ENCODE results near the gene MGARP. TPM values are rescaled to one million over a fixed set of nuclear protein-coding genes. Genes with fewer than 3 reads are reported as not detected.
A peak's percentile ranks its signal among the peaks of the same experiment; 100 is the strongest.
"Not testable (repeated sequence)": the region's sequence is repeated elsewhere in the genome, so short reads cannot be mapped to it uniquely, and the experiment has no call there.

Gene MGARP
- polyA plus RNA-seq, 3 donors: 0.23 to 0.54 (median 0.33) TPM

GRCh38 chr4:139300431-139301112 lies 20.5 kb upstream of the MGARP start:
- peak in 2 of 11 donors; percentile 18 to 22 for DNase-seq (ENCODE audit: extremely low read depth in 1 of 11, low read depth in 9 of 11, low spot score in 4 of 11)

- no peak for DNase-seq (ENCODE audit: extremely low read depth in 1 of 11, low read depth in 9 of 11, low spot score in 4 of 11)
Observed at GRCh38 chr4:139299536-139299935, 19.5 kb upstream of the MGARP start.

- DNase-seq (ENCODE audit: extremely low read depth in 1 of 11, low read depth in 9 of 11, low spot score in 4 of 11): no peak
Observed at GRCh38 chr4:139297001-139297410, 17.0 kb upstream of the MGARP start.

- DNase-seq (ENCODE audit: extremely low read depth in 1 of 11, low read depth in 9 of 11, low spot score in 4 of 11): no peak
Observed at GRCh38 chr4:139295942-139296299, 15.9 kb upstream of the MGARP start.

- peak; percentile 86 to 97 (median 94) for DNase-seq (ENCODE audit: extremely low read depth in 1 of 11, low read depth in 9 of 11, low spot score in 4 of 11)
Observed at GRCh38 chr4:139295206-139295941, 15.3 kb upstream of the MGARP start.

- no peak for DNase-seq (ENCODE audit: extremely low read depth in 1 of 11, low read depth in 9 of 11, low spot score in 4 of 11)
Observed at GRCh38 chr4:139286186-139286698, 6.2 kb upstream of the MGARP start.

GRCh38 chr4:139282721-139283075 lies 2.7 kb upstream of the MGARP start:
- DNase-seq (ENCODE audit: extremely low read depth in 1 of 11, low read depth in 9 of 11, low spot score in 4 of 11): no peak

- no peak for DNase-seq (ENCODE audit: extremely low read depth in 1 of 11, low read depth in 9 of 11, low spot score in 4 of 11)
Observed at GRCh38 chr4:139282065-139282720, 2.2 kb upstream of the MGARP start.

- DNase-seq (ENCODE audit: extremely low read depth in 1 of 11, low read depth in 9 of 11, low spot score in 4 of 11): no peak
Observed at GRCh38 chr4:139278912-139279759, 889 bp downstream of the MGARP start.

GRCh38 chr4:139278485-139278884 lies 1.5 kb downstream of the MGARP start:
- no peak for DNase-seq (ENCODE audit: extremely low read depth in 1 of 11, low read depth in 9 of 11, low spot score in 4 of 11)

GRCh38 chr4:139275281-139275735 lies 4.7 kb downstream of the MGARP start:
- DNase-seq (ENCODE audit: extremely low read depth in 1 of 11, low read depth in 9 of 11, low spot score in 4 of 11): no peak

GRCh38 chr4:139274790-139275189 lies 5.2 kb downstream of the MGARP start:
- DNase-seq (ENCODE audit: extremely low read depth in 1 of 11, low read depth in 9 of 11, low spot score in 4 of 11): no peak

- DNase-seq (ENCODE audit: extremely low read depth in 1 of 11, low read depth in 9 of 11, low spot score in 4 of 11): no peak
Observed at GRCh38 chr4:139273835-139274234, 6.2 kb downstream of the MGARP start.

- no peak for DNase-seq (ENCODE audit: extremely low read depth in 1 of 11, low read depth in 9 of 11, low spot score in 4 of 11)
Observed at GRCh38 chr4:139267301-139267700, 12.7 kb downstream of the MGARP start.

- DNase-seq (ENCODE audit: extremely low read depth in 1 of 11, low read depth in 9 of 11, low spot score in 4 of 11): peak in 6 of 11 donors; percentile 35 to 59 (median 48)
Observed at GRCh38 chr4:139266583-139267257, 13.3 kb downstream of the MGARP start.

GRCh38 chr4:139266208-139266582 lies 13.8 kb downstream of the MGARP start:
- DNase-seq (ENCODE audit: extremely low read depth in 1 of 11, low read depth in 9 of 11, low spot score in 4 of 11): no peak

- DNase-seq (ENCODE audit: extremely low read depth in 1 of 11, low read depth in 9 of 11, low spot score in 4 of 11): no peak
Observed at GRCh38 chr4:139265654-139266053, 14.4 kb downstream of the MGARP start.

GRCh38 chr4:139256349-139256748 lies 23.7 kb downstream of the MGARP start:
- DNase-seq (ENCODE audit: extremely low read depth in 1 of 11, low read depth in 9 of 11, low spot score in 4 of 11): no peak

- DNase-seq (ENCODE audit: extremely low read depth in 1 of 11, low read depth in 9 of 11, low spot score in 4 of 11): not testable (repeated sequence)
Observed at GRCh38 chr4:139255581-139255980, 24.4 kb downstream of the MGARP start.

All from renal cortex interstitium (tissue), 11 donors.